Measurements from ENCODE around the gene RAB31. TPM values are rescaled to one million over a fixed set of nuclear protein-coding genes. Genes with fewer than 3 reads are reported as not detected.

RAB31 gene
- total RNA-seq, 4 donors from 2014 or later: 12.2 to 22.0 (median 15.6) TPM

DNA sequence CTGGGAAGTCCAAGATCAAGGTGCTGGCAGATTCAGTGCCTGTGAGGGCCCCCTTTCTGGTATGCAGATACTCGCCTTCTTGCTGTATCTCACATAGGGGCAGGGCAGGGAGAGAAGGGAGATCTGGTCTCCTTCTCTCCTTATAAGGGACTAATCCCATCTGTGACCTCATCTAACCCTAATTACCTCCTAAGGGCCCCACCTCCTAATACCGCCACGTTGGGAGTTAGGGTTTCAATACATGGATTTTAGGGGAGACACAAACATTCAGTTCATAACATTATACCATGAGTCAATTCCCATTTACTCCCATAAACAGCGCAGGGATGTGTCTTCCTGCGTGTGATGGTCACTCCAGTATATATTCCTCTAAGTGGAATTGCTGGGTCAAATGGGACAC, 103.9 kb downstream of the RAB31 start:
- TF ChIP-seq POLR2A (IDR thresholded peaks at IDR 0.05): no peak
- TF ChIP-seq, protein P1, sequence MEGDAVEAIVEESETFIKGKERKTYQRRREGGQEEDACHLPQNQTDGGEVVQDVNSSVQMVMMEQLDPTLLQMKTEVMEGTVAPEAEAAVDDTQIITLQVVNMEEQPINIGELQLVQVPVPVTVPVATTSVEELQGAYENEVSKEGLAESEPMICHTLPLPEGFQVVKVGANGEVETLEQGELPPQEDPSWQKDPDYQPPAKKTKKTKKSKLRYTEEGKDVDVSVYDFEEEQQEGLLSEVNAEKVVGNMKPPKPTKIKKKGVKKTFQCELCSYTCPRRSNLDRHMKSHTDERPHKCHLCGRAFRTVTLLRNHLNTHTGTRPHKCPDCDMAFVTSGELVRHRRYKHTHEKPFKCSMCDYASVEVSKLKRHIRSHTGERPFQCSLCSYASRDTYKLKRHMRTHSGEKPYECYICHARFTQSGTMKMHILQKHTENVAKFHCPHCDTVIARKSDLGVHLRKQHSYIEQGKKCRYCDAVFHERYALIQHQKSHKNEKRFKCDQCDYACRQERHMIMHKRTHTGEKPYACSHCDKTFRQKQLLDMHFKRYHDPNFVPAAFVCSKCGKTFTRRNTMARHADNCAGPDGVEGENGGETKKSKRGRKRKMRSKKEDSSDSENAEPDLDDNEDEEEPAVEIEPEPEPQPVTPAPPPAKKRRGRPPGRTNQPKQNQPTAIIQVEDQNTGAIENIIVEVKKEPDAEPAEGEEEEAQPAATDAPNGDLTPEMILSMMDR (IDR thresholded peaks at IDR 0.05): no peak
- intact Hi-C loops (cut with DNase I; ENCODE audit: low total_unique reads): no loop called here
- H3K4me3 ChIP-seq (ENCODE audit: low read depth, poor library complexity, severe bottlenecking): no peak overlapping the region
- 42 to 68% methylated on average over 5 of the region's 5 CpGs for WGBS, 2 donors
- no peak for DNase-seq (ENCODE audit: low spot score in 2 of 2)

DNA sequence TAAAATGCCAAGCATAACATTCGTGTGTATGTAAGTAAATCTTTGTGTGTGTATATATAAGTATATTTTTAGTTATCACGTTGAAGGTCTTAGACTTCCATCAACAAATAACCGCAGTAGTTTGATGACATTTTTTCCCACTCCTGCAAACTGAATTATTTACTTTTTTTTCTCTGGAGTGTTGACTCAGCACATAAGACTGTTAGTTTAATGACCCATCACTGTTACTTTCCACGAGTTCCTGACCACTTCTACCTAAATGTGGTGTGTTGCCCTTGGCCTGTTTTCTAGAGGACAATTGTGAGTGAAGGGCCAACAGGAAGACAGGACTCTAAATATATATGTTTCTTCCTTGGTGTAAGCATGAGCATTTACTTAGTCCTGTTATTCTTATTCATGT, 106.3 kb downstream of the RAB31 start:
- WGBS, 2 donors: 57 to 69% methylated on average over 4 of the region's 4 CpGs
- TF ChIP-seq, protein P1 (IDR thresholded peaks at IDR 0.05): no peak
- no peak for TF ChIP-seq POLR2A (IDR thresholded peaks at IDR 0.05)
- no peak overlapping the region for H3K4me3 ChIP-seq (ENCODE audit: low read depth, poor library complexity, severe bottlenecking)
- intact Hi-C loops (cut with DNase I; ENCODE audit: low total_unique reads): no loop called here
- DNase-seq (ENCODE audit: low spot score in 2 of 2): no peak

DNA sequence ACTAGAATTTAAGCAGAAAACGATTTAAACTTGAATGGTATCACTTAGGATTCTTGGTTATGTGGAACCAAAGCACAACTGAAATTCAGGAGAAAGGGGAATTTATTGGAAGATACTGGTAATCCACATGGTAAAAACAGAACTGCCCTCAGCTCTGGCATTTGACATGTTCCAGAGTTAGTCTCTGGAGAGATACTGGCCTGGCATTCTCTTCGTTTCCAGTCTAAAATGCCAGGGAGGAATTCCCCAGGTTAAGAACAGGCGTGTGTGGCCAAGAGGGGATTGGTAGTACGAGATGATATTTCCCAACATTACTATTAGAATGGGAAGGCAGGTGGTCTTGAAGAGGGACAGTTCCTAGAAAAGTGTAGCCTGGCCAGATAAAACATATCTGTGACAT, 109.2 kb downstream of the RAB31 start:
- intact Hi-C loops (cut with DNase I; ENCODE audit: low total_unique reads): no loop called here
- DNase-seq (ENCODE audit: low spot score in 2 of 2): no peak
- H3K4me3 ChIP-seq (ENCODE audit: low read depth, poor library complexity, severe bottlenecking): no peak overlapping the region
- 90% methylated on average over 4 of the region's 4 CpGs for WGBS, 2 donors
- TF ChIP-seq, protein P1 (IDR thresholded peaks at IDR 0.05): no peak
- TF ChIP-seq POLR2A (IDR thresholded peaks at IDR 0.05): no peak

DNA sequence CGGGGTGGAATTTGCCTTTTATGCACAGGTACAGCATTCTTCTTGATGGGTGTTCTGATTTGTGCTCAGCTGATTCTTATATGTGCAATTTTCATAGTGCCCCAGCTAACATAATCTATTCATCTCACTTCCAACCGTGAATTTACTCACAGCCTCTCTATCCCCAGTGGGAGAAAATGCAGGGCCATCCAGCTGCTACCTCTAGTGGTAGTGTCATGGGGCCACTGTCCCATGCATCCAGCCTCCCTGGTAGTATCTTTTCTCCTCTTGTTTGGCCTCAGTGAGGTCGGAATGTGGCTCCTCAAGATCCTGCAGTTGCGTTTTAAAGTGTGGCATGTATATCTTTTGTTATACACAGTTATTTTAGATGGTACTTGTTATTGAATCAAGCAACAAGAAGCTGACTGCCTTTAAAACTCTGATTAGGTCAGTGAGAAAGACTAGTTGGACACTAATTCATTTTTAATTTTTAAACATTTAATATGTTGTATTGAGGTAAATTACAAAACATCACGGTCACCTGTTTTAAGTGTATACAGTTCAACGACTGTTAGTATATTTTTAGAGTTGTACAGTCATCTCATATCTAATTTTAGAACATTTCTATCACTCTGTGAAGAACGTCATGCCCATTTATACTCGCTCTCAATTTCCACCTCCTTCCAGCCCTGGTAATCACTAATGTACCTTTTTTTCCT, 109.8 kb downstream of the RAB31 start:
- 91% methylated on average over 8 of the region's 8 CpGs for WGBS, 2 donors
- DNase-seq (ENCODE audit: low spot score in 2 of 2): peak in 1 of 2 donors; percentile 13
- no peak overlapping the region for H3K4me3 ChIP-seq (ENCODE audit: low read depth, poor library complexity, severe bottlenecking)
- intact Hi-C loops (cut with DNase I; ENCODE audit: low total_unique reads): no loop called here
- TF ChIP-seq POLR2A (IDR thresholded peaks at IDR 0.05): no peak

DNA sequence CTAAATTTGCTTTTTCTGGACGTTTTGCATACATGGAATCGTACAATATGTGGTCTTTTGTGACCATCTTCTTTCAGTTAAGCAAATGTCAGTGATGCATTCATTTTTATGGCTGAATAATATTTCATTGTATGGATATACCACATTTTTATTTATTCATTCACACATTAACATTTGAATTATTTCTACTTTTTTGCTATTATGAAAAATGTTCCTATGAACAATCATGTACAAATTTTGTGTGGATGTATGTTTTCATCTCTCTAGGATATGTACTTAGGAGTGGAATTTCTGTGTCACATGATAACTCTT, 110.3 kb downstream of the RAB31 start:
- no peak overlapping the region for H3K4me3 ChIP-seq (ENCODE audit: low read depth, poor library complexity, severe bottlenecking)
- no peak for DNase-seq (ENCODE audit: low spot score in 2 of 2)
- TF ChIP-seq, protein P1 (IDR thresholded peaks at IDR 0.05): no peak
- TF ChIP-seq POLR2A (IDR thresholded peaks at IDR 0.05): no peak
- intact Hi-C loops (cut with DNase I; ENCODE audit: low total_unique reads): no loop called here
- WGBS, 2 donors: 92% methylated on average over 2 of the region's 2 CpGs

DNA sequence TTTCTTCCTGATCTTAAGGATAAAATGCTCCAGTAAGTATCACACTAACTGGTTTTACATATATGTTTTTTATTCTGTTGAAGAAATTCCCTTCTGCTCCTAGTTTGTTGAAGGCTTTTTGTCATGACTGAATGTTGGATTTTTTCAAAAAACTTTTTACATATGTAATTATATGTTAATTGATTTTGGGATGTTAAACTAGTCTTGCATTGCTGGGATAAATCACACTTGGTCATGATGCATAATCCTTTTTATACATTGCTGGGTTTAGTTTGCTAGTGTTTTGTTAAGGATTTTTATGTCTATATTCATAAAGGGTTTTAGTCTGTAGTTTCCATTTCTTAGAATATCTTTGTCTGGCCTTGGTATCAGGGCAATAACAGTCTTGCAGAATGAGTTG, 112.0 kb downstream of the RAB31 start:
- H3K4me3 ChIP-seq (ENCODE audit: low read depth, poor library complexity, severe bottlenecking): no peak overlapping the region
- DNase-seq (ENCODE audit: low spot score in 2 of 2): no peak
- TF ChIP-seq POLR2A (IDR thresholded peaks at IDR 0.05): no peak
- TF ChIP-seq, protein P1 (IDR thresholded peaks at IDR 0.05): no peak
- intact Hi-C loops (cut with DNase I; ENCODE audit: low total_unique reads): no loop called here

All from lower leg skin (tissue), 4 donors.